ENCODE data around the gene MRPS12. TPM values are rescaled to one million over a fixed set of nuclear protein-coding genes. Genes with fewer than 3 reads are reported as not detected.
"Not testable (repeated sequence)": the region's sequence is repeated elsewhere in the genome, so short reads cannot be mapped to it uniquely, and the experiment has no call there.

MRPS12 gene
- total RNA-seq, result 10 to 100 TPM in 4 of 6 donors, 1 to 10 TPM in 2; 3.1 to 38.3 (median 26.0) TPM

DNA sequence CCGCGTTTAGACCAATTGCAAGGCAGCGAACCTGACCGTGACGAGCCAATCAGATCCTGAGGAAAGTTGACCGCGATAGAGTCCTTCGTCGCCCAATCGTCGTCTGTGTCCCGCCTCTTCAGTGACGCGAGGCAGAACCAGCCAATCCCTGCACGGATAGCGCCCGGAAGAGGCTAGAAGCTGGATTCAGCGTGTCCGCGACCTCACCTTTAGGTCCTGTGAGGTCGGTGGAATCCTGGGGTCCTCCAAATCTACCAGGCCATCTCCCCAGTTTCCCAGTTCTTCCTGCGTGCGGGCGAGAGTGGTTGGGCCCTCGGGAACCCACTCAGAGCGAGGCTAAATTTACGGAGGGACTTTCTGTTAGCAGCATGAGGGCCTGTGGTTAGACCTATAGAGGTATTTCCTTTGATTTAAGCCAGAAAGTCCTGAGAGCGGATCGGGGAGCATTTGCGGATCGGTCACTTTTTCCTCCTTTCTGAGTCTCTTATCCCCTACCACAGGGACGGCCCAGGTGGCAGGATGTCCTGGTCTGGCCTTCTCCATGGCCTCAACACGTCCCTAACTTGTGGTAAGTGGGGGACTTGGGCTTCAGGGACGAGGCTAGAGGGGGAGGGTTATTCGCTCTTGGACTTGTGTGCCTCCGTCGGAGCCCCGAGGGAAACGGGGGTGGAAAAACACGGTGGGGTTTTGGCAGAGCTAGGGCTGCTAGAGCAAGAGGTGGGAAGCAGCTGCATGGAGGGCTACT, at the start of gene MRPS12:
Gene MRPS12 (plus strand): TSS at position 169 of the 745 bp plus-strand sequence. CDS start 351 bp downstream, at position 520.
- Histone ChIP-seq H3K27ac (peak within 1 kb of the TSS; percentile 75 to 89 (median 84)), H3K36me3 (peaks cover 0 to 24% (median 7%) of the 10 kb centered on the region in 4 donors), H3K9me3 (peaks cover 0 to 7% (median 0%) of the 10 kb centered on the region in 4 donors), H3K4me3 (peak within 1 kb of the TSS; percentile 65 to 83 (median 70)), H3K27me3 (no peaks in the 10 kb centered on the region), H3K4me1 (peaks cover 16 to 39% (median 19%) of the 10 kb centered on the region in 4 donors)
- peak; percentile 98 for ATAC-seq (ENCODE audit: low FRiP score in 2 of 2)
- 1% methylated on average over 19 to 37 of the region's 40 CpGs for WGBS, 2 donors
- DNase-seq, result peak in 1 of 2 donors; percentile 98
- TF ChIP-seq EP300 (IDR thresholded peaks at IDR 0.05) (no peak), POLR2AphosphoS5 (IDR thresholded peaks at IDR 0.05) (peak; percentile 31 to 48), POLR2A (IDR thresholded peaks at IDR 0.05) (peak in 2 of 4 donors; percentile 61 to 67)
- TF ChIP-seq, protein P1, sequence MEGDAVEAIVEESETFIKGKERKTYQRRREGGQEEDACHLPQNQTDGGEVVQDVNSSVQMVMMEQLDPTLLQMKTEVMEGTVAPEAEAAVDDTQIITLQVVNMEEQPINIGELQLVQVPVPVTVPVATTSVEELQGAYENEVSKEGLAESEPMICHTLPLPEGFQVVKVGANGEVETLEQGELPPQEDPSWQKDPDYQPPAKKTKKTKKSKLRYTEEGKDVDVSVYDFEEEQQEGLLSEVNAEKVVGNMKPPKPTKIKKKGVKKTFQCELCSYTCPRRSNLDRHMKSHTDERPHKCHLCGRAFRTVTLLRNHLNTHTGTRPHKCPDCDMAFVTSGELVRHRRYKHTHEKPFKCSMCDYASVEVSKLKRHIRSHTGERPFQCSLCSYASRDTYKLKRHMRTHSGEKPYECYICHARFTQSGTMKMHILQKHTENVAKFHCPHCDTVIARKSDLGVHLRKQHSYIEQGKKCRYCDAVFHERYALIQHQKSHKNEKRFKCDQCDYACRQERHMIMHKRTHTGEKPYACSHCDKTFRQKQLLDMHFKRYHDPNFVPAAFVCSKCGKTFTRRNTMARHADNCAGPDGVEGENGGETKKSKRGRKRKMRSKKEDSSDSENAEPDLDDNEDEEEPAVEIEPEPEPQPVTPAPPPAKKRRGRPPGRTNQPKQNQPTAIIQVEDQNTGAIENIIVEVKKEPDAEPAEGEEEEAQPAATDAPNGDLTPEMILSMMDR (IDR thresholded peaks at IDR 0.05), result no peak

GRCh38 chr19:38883286-38883685, 47.5 kb upstream of the MRPS12 start:
- Histone ChIP-seq H3K27ac (no peak overlapping the region), H3K36me3 (peaks cover 0 to 65% (median 38%) of the 10 kb centered on the region in 4 donors), H3K4me1 (peaks cover 5 to 6% (median 6%) of the 10 kb centered on the region in 4 donors), H3K9me3 (no peaks in the 10 kb centered on the region), H3K4me3 (no peak overlapping the region), H3K27me3 (no peaks in the 10 kb centered on the region)
- no peak for DNase-seq
- ATAC-seq (ENCODE audit: low FRiP score in 2 of 2), result no peak
- no peak for TF ChIP-seq POLR2A (IDR thresholded peaks at IDR 0.05)
- TF ChIP-seq, protein P1 (IDR thresholded peaks at IDR 0.05), result no peak
- WGBS, 2 donors, result 95 to 96% methylated on average over 9 of the region's 9 CpGs

DNA sequence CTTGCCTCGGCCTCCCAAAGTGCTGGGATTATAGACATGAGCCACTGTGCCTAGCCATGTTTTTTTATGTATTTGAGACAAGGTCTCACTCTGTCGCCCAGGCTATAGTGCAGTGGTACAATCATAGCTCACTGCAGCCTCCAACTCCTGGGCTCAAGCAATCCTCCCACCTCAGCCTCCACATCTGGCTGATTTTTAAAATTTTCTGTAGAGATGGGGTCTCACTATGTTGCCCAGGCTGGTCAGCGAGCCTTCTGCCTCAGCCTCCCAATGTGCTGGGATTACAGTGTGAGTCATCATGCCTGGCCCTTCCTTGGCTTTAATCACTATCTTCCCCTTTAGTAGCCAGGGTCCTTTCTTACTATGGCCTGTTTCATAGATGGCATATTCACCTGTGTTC, 46.1 kb upstream of the MRPS12 start:
- peaks cover 9 to 68% (median 49%) of the 10 kb centered on the region in 4 donors for H3K36me3 ChIP-seq
- ATAC-seq (ENCODE audit: low FRiP score in 2 of 2), result not testable (repeated sequence)
- WGBS, 2 donors, result 96 to 98% methylated on average over 3 of the region's 3 CpGs

GRCh38 chr19:38888876-38889275, 41.9 kb upstream of the MRPS12 start:
- no peak overlapping the region for H3K27ac ChIP-seq
- H3K36me3 ChIP-seq, result peaks cover 9 to 55% (median 41%) of the 10 kb centered on the region in 4 donors
- no peaks in the 10 kb centered on the region for H3K27me3 ChIP-seq
- H3K9me3 ChIP-seq, result no peaks in the 10 kb centered on the region
- H3K4me3 ChIP-seq, result no peak overlapping the region
- TF ChIP-seq POLR2AphosphoS5 (IDR thresholded peaks at IDR 0.05), result no peak
- TF ChIP-seq, protein P1 (IDR thresholded peaks at IDR 0.05), result no peak
- TF ChIP-seq POLR2A (IDR thresholded peaks at IDR 0.05), result no peak
- TF ChIP-seq EP300 (IDR thresholded peaks at IDR 0.05), result no peak
- ATAC-seq (ENCODE audit: low FRiP score in 2 of 2) (peak in 1 of 2 donors; percentile 13), DNase-seq (no peak)
- 90 to 94% methylated on average over 8 to 17 of the region's 17 CpGs for WGBS, 2 donors
- peaks cover 4 to 13% (median 11%) of the 10 kb centered on the region in 4 donors for H3K4me1 ChIP-seq

More for the DNA sequence above, 46.1 kb upstream of the MRPS12 start:
- H3K4me1 ChIP-seq, H3K4me3 ChIP-seq, H3K27ac ChIP-seq, H3K27me3 ChIP-seq, H3K9me3 ChIP-seq, DNase-seq: not testable (repeated sequence)

GRCh38 chr19:38889803-38890202, 40.9 kb upstream of the MRPS12 start:
- no peaks in the 10 kb centered on the region for H3K9me3 ChIP-seq
- H3K36me3 ChIP-seq, result peaks cover 9 to 55% (median 41%) of the 10 kb centered on the region in 4 donors
- H3K27me3 ChIP-seq, result no peaks in the 10 kb centered on the region
- H3K4me1 ChIP-seq, result peaks cover 4 to 22% (median 19%) of the 10 kb centered on the region in 4 donors
- no peak for ATAC-seq (ENCODE audit: low FRiP score in 2 of 2)
- H3K27ac ChIP-seq, result no peak overlapping the region
- 89% methylated on average over 8 of the region's 8 CpGs for WGBS, 2 donors
- no peak overlapping the region for H3K4me3 ChIP-seq
- TF ChIP-seq EP300 (IDR thresholded peaks at IDR 0.05), result no peak
- DNase-seq, result no peak

All from upper lobe of left lung (tissue), 6 donors.